SU-DHL-6 (cell line): ENCODE data around the gene FOXD2.

Source experiments
- H2AFZ ChIP-seq: fragments of 200-600 bp; sonication (generic); 2 replicates; pipeline ENCODE4 v1.6.1; 2014; ENCODE audit warnings: low read depth, mild to moderate bottlenecking, moderate library complexity, mixed read lengths, antibody characterized with exemption, low read length; ENCODE audit not compliant: severe bottlenecking
- H3F3A ChIP-seq: fragments of 200-600 bp; shearing (Covaris generic); 2 replicates; pipeline ENCODE4 v1.6.0; 2016; ENCODE audit warnings: antibody characterized with exemption, mild to moderate bottlenecking; ENCODE audit not compliant: insufficient read depth
- H3K27ac ChIP-seq: fragments of 200-600 bp; sonication (generic); 2 replicates; pipeline ENCODE4 v1.5.1; 2016; ENCODE audit warnings: low read depth, mild to moderate bottlenecking, low read length, moderate library complexity, mixed read lengths
- H3K27me3 ChIP-seq: fragments of 200-600 bp; sonication (generic), shearing (Covaris generic); 2 replicates; pipeline ENCODE4 v1.6.0; 2014; ENCODE audit warnings: mild to moderate bottlenecking, low read length
- H3K36me3 ChIP-seq: fragments of 200-600 bp; sonication (generic); 2 replicates; pipeline ENCODE4 v1.6.1; 2014; ENCODE audit warnings: mild to moderate bottlenecking, low read length, mixed read lengths
- H3K4me2 ChIP-seq: fragments of 300-600, 200-600 bp; shearing (Covaris generic), sonication (generic); 2 replicates; pipeline ENCODE4 v1.6.0; 2014; ENCODE audit warnings: low read length, low read depth, mild to moderate bottlenecking; ENCODE audit not compliant: poor library complexity, severe bottlenecking
- H3K4me3 ChIP-seq: fragments of 200-600 bp; sonication (generic); 2 replicates; pipeline ENCODE4 v1.5.1; 2014; ENCODE audit warnings: antibody characterized with exemption, low read length, mild to moderate bottlenecking, mixed read lengths; ENCODE audit not compliant: insufficient read depth, poor library complexity, severe bottlenecking
- H3K79me2 ChIP-seq: fragments of 200-600 bp; sonication (generic); 2 replicates; pipeline ENCODE4 v1.6.1; 2014; ENCODE audit warnings: mild to moderate bottlenecking, low read length, moderate library complexity; ENCODE audit not compliant: insufficient read depth
- H3K9ac ChIP-seq: fragments of 200-600 bp; sonication (generic); 2 replicates; pipeline ENCODE4 v1.7.0; 2014; ENCODE audit warnings: mild to moderate bottlenecking, low read length
- H3K9me2 ChIP-seq: fragments of 200-600 bp; sonication (generic); replicated peaks from 2 replicates; pipeline ENCODE4 v1.6.1; 2014; ENCODE audit warnings: low read length; ENCODE audit not compliant: insufficient read depth
- H3K9me3 ChIP-seq: fragments of 200-600 bp; sonication (generic); 2 replicates; pipeline ENCODE4 v1.6.1; 2014; ENCODE audit warnings: low read length, mixed read lengths; ENCODE audit not compliant: insufficient read depth
- H4K20me1 ChIP-seq: fragments of 200-600 bp; sonication (generic); 2 replicates; pipeline ENCODE4 v1.6.1; 2014; ENCODE audit warnings: low read depth, mild to moderate bottlenecking, antibody characterized with exemption, low read length, moderate library complexity, mixed read lengths
- EZH2phosphoT487 ChIP-seq: fragments of 200-600 bp; sonication (generic), shearing (Covaris generic); conservative IDR thresholded peaks from 2 replicates; pipeline ENCODE4 v1.6.1; 2018; ENCODE audit warnings: mild to moderate bottlenecking, antibody characterized with exemption, low read length, moderate library complexity, mixed read lengths
- TF ChIP-seq, protein P1 (sequence below): fragments of 200-600 bp; sonication (generic); IDR thresholded peaks from one replicate; pipeline ENCODE4 v1.5.1; 2017; ENCODE audit warnings: antibody characterized with exemption, mild to moderate bottlenecking, low read length, moderate library complexity; ENCODE audit not compliant: insufficient read depth, poor library complexity, severe bottlenecking

Gene FOXD2

GRCh38 chr1:47415728-47416318 is 22.0 kb upstream of the FOXD2 start, which contains the start of gene FOXE3:
Gene FOXE3, plus strand, starts transcription at chr1:47416285. Its CDS starts 31 bp downstream, at chr1:47416316.
- Histone ChIP-seq H3K9me3 (no peaks in the 10 kb centered on the region), H3K9ac (no peak within 1 kb of the TSS), H3F3A (no peaks in the 10 kb centered on the region), H3K27ac (no peak within 1 kb of the TSS), H3K9me2 (no peaks in the 10 kb centered on the region), H3K4me3 (no peak within 1 kb of the TSS), H2AFZ (no peak within 1 kb of the TSS), H3K4me2 (no peak within 1 kb of the TSS), H4K20me1 (no peaks in the 10 kb centered on the region), H3K27me3 (no peaks in the 10 kb centered on the region), H3K79me2 (no peaks in the 10 kb centered on the region), H3K36me3 (no peaks in the 10 kb centered on the region)
- TF ChIP-seq, protein P1, sequence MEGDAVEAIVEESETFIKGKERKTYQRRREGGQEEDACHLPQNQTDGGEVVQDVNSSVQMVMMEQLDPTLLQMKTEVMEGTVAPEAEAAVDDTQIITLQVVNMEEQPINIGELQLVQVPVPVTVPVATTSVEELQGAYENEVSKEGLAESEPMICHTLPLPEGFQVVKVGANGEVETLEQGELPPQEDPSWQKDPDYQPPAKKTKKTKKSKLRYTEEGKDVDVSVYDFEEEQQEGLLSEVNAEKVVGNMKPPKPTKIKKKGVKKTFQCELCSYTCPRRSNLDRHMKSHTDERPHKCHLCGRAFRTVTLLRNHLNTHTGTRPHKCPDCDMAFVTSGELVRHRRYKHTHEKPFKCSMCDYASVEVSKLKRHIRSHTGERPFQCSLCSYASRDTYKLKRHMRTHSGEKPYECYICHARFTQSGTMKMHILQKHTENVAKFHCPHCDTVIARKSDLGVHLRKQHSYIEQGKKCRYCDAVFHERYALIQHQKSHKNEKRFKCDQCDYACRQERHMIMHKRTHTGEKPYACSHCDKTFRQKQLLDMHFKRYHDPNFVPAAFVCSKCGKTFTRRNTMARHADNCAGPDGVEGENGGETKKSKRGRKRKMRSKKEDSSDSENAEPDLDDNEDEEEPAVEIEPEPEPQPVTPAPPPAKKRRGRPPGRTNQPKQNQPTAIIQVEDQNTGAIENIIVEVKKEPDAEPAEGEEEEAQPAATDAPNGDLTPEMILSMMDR: no peak
- TF ChIP-seq EZH2phosphoT487: no peak

- Histone ChIP-seq H3K9me3 (no peaks in the 10 kb centered on the region), H3K27me3 (no peaks in the 10 kb centered on the region), H3K79me2 (no peaks in the 10 kb centered on the region), H3K4me2 (no peak overlapping the region), H3K9ac (no peak overlapping the region), H3K4me3 (no peak overlapping the region), H3K27ac (no peak overlapping the region), H3K9me2 (no peaks in the 10 kb centered on the region), H4K20me1 (no peaks in the 10 kb centered on the region), H2AFZ (no peak overlapping the region), H3F3A (no peaks in the 10 kb centered on the region), H3K36me3 (no peaks in the 10 kb centered on the region)
- TF ChIP-seq, protein P1: no peak
- TF ChIP-seq EZH2phosphoT487: no peak
Observed at GRCh38 chr1:47416319-47417169, 21.3 kb upstream of the FOXD2 start.

GRCh38 chr1:47417170-47418044 is 20.4 kb upstream of the FOXD2 start:
- no peaks in the 10 kb centered on the region for H3K79me2 ChIP-seq
- H3K4me3 ChIP-seq: no peak overlapping the region
- no peaks in the 10 kb centered on the region for H3F3A ChIP-seq
- no peaks in the 10 kb centered on the region for H3K9me3 ChIP-seq
- no peak overlapping the region for H3K4me2 ChIP-seq
- H3K27me3 ChIP-seq: no peaks in the 10 kb centered on the region
- H4K20me1 ChIP-seq: no peaks in the 10 kb centered on the region
- TF ChIP-seq, protein P1: no peak
- TF ChIP-seq EZH2phosphoT487: no peak
- no peak overlapping the region for H2AFZ ChIP-seq
- no peak overlapping the region for H3K9ac ChIP-seq
- no peaks in the 10 kb centered on the region for H3K9me2 ChIP-seq
- H3K36me3 ChIP-seq: no peaks in the 10 kb centered on the region
- no peak overlapping the region for H3K27ac ChIP-seq
